HepG2 (cell line): ENCODE results near the gene PTPRN. TPM values are rescaled to one million over a fixed set of nuclear protein-coding genes. Genes with fewer than 3 reads are reported as not detected.

ENCODE experiments used
- ATF5 ChIP-seq: sonication (generic); formaldehyde crosslinking; IDR thresholded peaks from 2 replicates; pipeline ENCODE4 v1.4.0; 2020; ENCODE audit warnings: mild to moderate bottlenecking, low read depth, missing genetic modification reagents
- FOXC1 ChIP-seq: sonication (generic); formaldehyde crosslinking; IDR thresholded peaks from 2 replicates; pipeline ENCODE4 v1.8.0; 2022; ENCODE audit warnings: mild to moderate bottlenecking, missing genetic modification reagents, borderline replicate concordance
- LBX2 ChIP-seq: sonication (generic); formaldehyde crosslinking; IDR thresholded peaks from 2 replicates; pipeline ENCODE4 v1.5.0; 2020; ENCODE audit warnings: missing genetic modification reagents, mild to moderate bottlenecking, borderline replicate concordance
- NFATC3 ChIP-seq: sonication (generic); formaldehyde crosslinking; IDR thresholded peaks from 2 replicates; pipeline ENCODE4 v1.5.1; 2020; ENCODE audit warnings: mild to moderate bottlenecking, missing genetic modification reagents
- RBAK ChIP-seq: sonication (generic); formaldehyde crosslinking; IDR thresholded peaks from 2 replicates; pipeline ENCODE4 v1.5.1; 2020; ENCODE audit warnings: mild to moderate bottlenecking, missing genetic modification reagents
- SATB2 ChIP-seq: sonication (generic); formaldehyde crosslinking; IDR thresholded peaks from 2 replicates; pipeline ENCODE4 v1.5.0; 2020; ENCODE audit warnings: missing genetic modification reagents
- SNRNP70 ChIP-seq: fragments of 200-400 bp; formaldehyde crosslinking; IDR thresholded peaks from 2 replicates; pipeline ENCODE4 v1.6.1; 2017; ENCODE audit warnings: mild to moderate bottlenecking, low read depth, low read length, moderate library complexity
- SP1 ChIP-seq, 2 experiments: fragments of 450-650 bp in 1 of 2; sonication (generic) in 1 of 2; formaldehyde crosslinking in 1 of 2; IDR thresholded peaks; 2 replicates each; pipeline versions ENCODE4 v1.4.0 to v1.6.1; 2016 to 2020; ENCODE audit warnings: missing genetic modification reagents in 1 of 2
- TOE1 ChIP-seq: sonication (generic); formaldehyde crosslinking; IDR thresholded peaks from 2 replicates; pipeline ENCODE4 v1.4.0; 2020; ENCODE audit warnings: mild to moderate bottlenecking, missing genetic modification reagents
- TSC22D2 ChIP-seq: sonication (generic); formaldehyde crosslinking; IDR thresholded peaks from 2 replicates; pipeline ENCODE4 v1.5.1; 2020; ENCODE audit warnings: missing genetic modification reagents, mild to moderate bottlenecking, borderline replicate concordance
- ZFP90 ChIP-seq: sonication (generic); formaldehyde crosslinking; IDR thresholded peaks from 2 replicates; pipeline ENCODE4 v1.8.0; 2022; ENCODE audit warnings: missing genetic modification reagents, mild to moderate bottlenecking, inconsistent platforms, borderline replicate concordance
- ZNF142 ChIP-seq: sonication (generic); formaldehyde crosslinking; IDR thresholded peaks from 2 replicates; pipeline ENCODE4 v1.4.0; 2020; ENCODE audit warnings: missing genetic modification reagents
- ZNF225 ChIP-seq: sonication (generic); formaldehyde crosslinking; IDR thresholded peaks from 2 replicates; pipeline ENCODE4 v1.4.0; 2020; ENCODE audit warnings: mild to moderate bottlenecking, missing genetic modification reagents
- ZNF256 ChIP-seq: sonication (generic); formaldehyde crosslinking; conservative IDR thresholded peaks from 2 replicates; pipeline ENCODE4 v1.4.0; 2020; ENCODE audit warnings: missing genetic modification reagents
- ZNF282 ChIP-seq: fragments of 450-650 bp; IDR thresholded peaks from 2 replicates; pipeline ENCODE4 v1.6.1; 2018; ENCODE audit not compliant: partially characterized antibody
- ZNF446 ChIP-seq: sonication (generic); formaldehyde crosslinking; IDR thresholded peaks from 2 replicates; pipeline ENCODE4 v1.5.0; 2020; ENCODE audit warnings: mild to moderate bottlenecking, missing genetic modification reagents
- ZNF614 ChIP-seq: IDR thresholded peaks from 2 replicates; pipeline ENCODE4 v1.6.1; 2018; ENCODE audit warnings: missing biosample characterization, missing genetic modification reagents, inconsistent platforms, borderline replicate concordance
- ZNF644 ChIP-seq: IDR thresholded peaks from 2 replicates; pipeline ENCODE4 v1.6.1; 2016; ENCODE audit warnings: low read depth
- ZNF660 ChIP-seq: sonication (generic); formaldehyde crosslinking; IDR thresholded peaks from 2 replicates; pipeline ENCODE4 v1.5.1; 2020; ENCODE audit warnings: mild to moderate bottlenecking, low read depth, missing genetic modification reagents, borderline replicate concordance
- ZNF841 ChIP-seq: sonication (generic); formaldehyde crosslinking; IDR thresholded peaks from 2 replicates; pipeline ENCODE4 v1.8.1; 2023; ENCODE audit warnings: missing genetic modification reagents, borderline replicate concordance
- polyA plus RNA-seq, 8 experiments: library from polyadenylated mRNA; depleted of rRNA in 3 of 8; stranded (reverse) in 7 of 8; unstranded in 1 of 8; fragments of >200 nt; fragmentation: Illumina TruSeq in 4 of 8; extraction: Trizol in 4 of 8; gene quantifications; 2 replicates each; pipeline versions ENCODE4 v1.2.1 to v1.2.3, GENCODE V29; 2011 to 2016; ENCODE audit warnings: low read depth in 4 of 8, missing spikeins in 1 of 8, mixed read lengths in 1 of 8; ENCODE audit not compliant: insufficient read depth in 1 of 8
- total RNA-seq, 5 experiments: library from RNA; depleted of rRNA; stranded (reverse); fragments of >200 nt; fragmentation: Illumina TruSeq; extraction: Trizol; gene quantifications; 2 replicates each; pipeline ENCODE4 v1.2.3, GENCODE V29; 2016; ENCODE audit warnings: low read depth in 1 of 5

PTPRN gene
- total and polyA plus RNA-seq, 2 of the 13 experiments (the other 11 are each of a cell fraction or from before 2014, with no cell fraction given), result 0.26 TPM; not detected in 1

- TF ChIP-seq ZNF644, result no peak
- no peak for TF ChIP-seq ZNF282
- no peak for TF ChIP-seq TOE1
- peak; percentile 56; the same call in 1 of the 2 replicates for TF ChIP-seq NFATC3 (CRISPR knock-in tag)
- TF ChIP-seq ATF5 (CRISPR knock-in tag), result no peak
- TF ChIP-seq TSC22D2 (CRISPR knock-in tag), result 0 out of 2 replicates have a peak, but pooled peaks have one; percentile 19
- TF ChIP-seq ZFP90 (CRISPR knock-in tag), result peak; percentile 88; the same call in 1 of the 2 replicates
- TF ChIP-seq ZNF446 (CRISPR knock-in tag), result no peak
- TF ChIP-seq FOXC1 (CRISPR knock-in tag), result peak; percentile 71
- no peak for TF ChIP-seq ZNF142 (CRISPR knock-in tag)
- TF ChIP-seq ZNF660 (CRISPR knock-in tag), result no peak
- TF ChIP-seq SP1 (IDR thresholded peaks at IDR 0.05), result no peak
- TF ChIP-seq SP1 (CRISPR knock-in tag; IDR thresholded peaks at IDR 0.05), result peak; percentile 89
- TF ChIP-seq ZNF256, result no peak
- TF ChIP-seq LBX2 (CRISPR knock-in tag), result no peak
- TF ChIP-seq SNRNP70, result no peak
- no peak; the same call in 1 of the 2 replicates for TF ChIP-seq ZNF225
- TF ChIP-seq SATB2 (CRISPR knock-in tag), result no peak
- no peak for TF ChIP-seq ZNF841 (CRISPR knock-in tag)
- TF ChIP-seq RBAK, result no peak
- 0 out of 2 replicates have a peak, but pooled peaks have one; percentile 23 for TF ChIP-seq ZNF614 (CRISPR knock-in tag)
Measured at GRCh38 chr2:219253753-219254589, 55.2 kb downstream of the PTPRN start, which contains the start of gene TUBA4A (continued).
